HG03520 (cell line): Measurements from ENCODE around the gene CD44.
"Not testable (repeated sequence)": the region's sequence is repeated elsewhere in the genome, so short reads cannot be mapped to it uniquely, and the experiment has no call there.

Source experiments
- ATAC-seq: cut with Tn5 transposase; IDR thresholded peaks from one replicate; pipeline ENCODE4 v1.9.1; 2021; ENCODE audit warnings: mild to moderate bottlenecking, moderate library complexity; ENCODE audit not compliant: unreplicated experiment

Gene CD44

GRCh38 chr11:35207471-35208403 is 68.8 kb downstream of the CD44 start:
- ATAC-seq: no peak

GRCh38 chr11:35208795-35209194 is 69.8 kb downstream of the CD44 start:
- ATAC-seq: no peak

GRCh38 chr11:35210876-35211546 is 72.0 kb downstream of the CD44 start:
- ATAC-seq: no peak

- no peak for ATAC-seq
Measured at GRCh38 chr11:35211952-35212351, 73.0 kb downstream of the CD44 start.

GRCh38 chr11:35214226-35214770 is 75.3 kb downstream of the CD44 start:
- ATAC-seq: no peak

GRCh38 chr11:35214792-35215193 is 75.8 kb downstream of the CD44 start:
- ATAC-seq: no peak

- ATAC-seq: no peak
Measured at GRCh38 chr11:35215945-35216344, 77.0 kb downstream of the CD44 start.

GRCh38 chr11:35216962-35217678 is 78.1 kb downstream of the CD44 start:
- no peak for ATAC-seq

GRCh38 chr11:35218956-35219355 is 80.0 kb downstream of the CD44 start:
- no peak for ATAC-seq

- ATAC-seq: no peak
Measured at GRCh38 chr11:35223371-35223796, 84.4 kb downstream of the CD44 start.

- no peak for ATAC-seq
Measured at GRCh38 chr11:35223991-35224390, 85.0 kb downstream of the CD44 start.

GRCh38 chr11:35225946-35226520 is 87.1 kb downstream of the CD44 start:
- ATAC-seq: no peak

- ATAC-seq: not testable (repeated sequence)
Measured at GRCh38 chr11:35226756-35227155, 87.8 kb downstream of the CD44 start.

- ATAC-seq: no peak
Measured at GRCh38 chr11:35227576-35228327, 88.8 kb downstream of the CD44 start.

- no peak for ATAC-seq
Measured at GRCh38 chr11:35228328-35228725, 89.4 kb downstream of the CD44 start.

- ATAC-seq: no peak
Measured at GRCh38 chr11:35230388-35230787, 91.4 kb downstream of the CD44 start.

- no peak for ATAC-seq
Measured at GRCh38 chr11:35231076-35231860, 92.3 kb downstream of the CD44 start.

GRCh38 chr11:35232891-35233330 is 93.9 kb downstream of the CD44 start:
- no peak for ATAC-seq

GRCh38 chr11:35233518-35233917 is 94.5 kb downstream of the CD44 start:
- no peak for ATAC-seq
